Lung (tissue), 12 donors: ENCODE results near the gene CARTPT. TPM values are rescaled to one million over a fixed set of nuclear protein-coding genes. Genes with fewer than 3 reads are reported as not detected.

ENCODE experiments used
- ATAC-seq: fragments of 200-7000 bp; cut with Tn5 transposase; one replicate; pipeline ENCODE4 v1.9.1; 2020; ENCODE audit warnings: moderate number of reproducible peaks; ENCODE audit not compliant: insufficient read depth, low FRiP score
- DNase-seq, 3 donors: peaks; one replicate each; pipeline ENCODE4 v3.0.0-alpha.2; 2013 to 2017
- H3K27ac ChIP-seq, 2 donors: one replicate each; pipeline ENCODE4 v1.5.1; 2013; ENCODE audit warnings: mild to moderate bottlenecking in 2 of 2, moderate library complexity in 2 of 2, control low read depth in 1 of 2, inconsistent platforms in 1 of 2, low read depth in 1 of 2, low read length in 1 of 2
- H3K27me3 ChIP-seq, 3 donors: one replicate each; pipeline ENCODE4 v1.5.1; 2013; ENCODE audit warnings: low read length in 2 of 3; ENCODE audit not compliant: control insufficient read depth in 3 of 3, insufficient read depth in 3 of 3
- H3K36me3 ChIP-seq, 4 donors: one replicate each; pipeline ENCODE4 v1.5.1; 2013; ENCODE audit warnings: low read length in 4 of 4, mild to moderate bottlenecking in 1 of 4, moderate library complexity in 1 of 4; ENCODE audit not compliant: control insufficient read depth in 4 of 4, insufficient read depth in 4 of 4
- H3K4me1 ChIP-seq, 5 donors: one replicate each; pipeline ENCODE4 v1.5.1; 2013; ENCODE audit warnings: low read length in 5 of 5, mild to moderate bottlenecking in 2 of 5, moderate library complexity in 1 of 5; ENCODE audit not compliant: control insufficient read depth in 5 of 5, insufficient read depth in 5 of 5
- H3K4me3 ChIP-seq: one replicate; pipeline ENCODE4 v1.5.1; 2013; ENCODE audit warnings: mild to moderate bottlenecking, control low read depth, moderate library complexity
- H3K9ac ChIP-seq, 2 donors: one replicate each; pipeline ENCODE4 v1.5.1; 2013; ENCODE audit warnings: low read length in 2 of 2, control low read depth in 1 of 2; ENCODE audit not compliant: insufficient read depth in 1 of 2
- H3K9me3 ChIP-seq, 4 donors: one replicate each; pipeline ENCODE4 v1.5.1; 2013; ENCODE audit warnings: low read length in 3 of 4, mild to moderate bottlenecking in 1 of 4, moderate library complexity in 1 of 4; ENCODE audit not compliant: control insufficient read depth in 4 of 4, insufficient read depth in 3 of 4
- CTCF ChIP-seq: IDR thresholded peaks from 2 replicates; pipeline ENCODE4 v1.5.1; 2012; ENCODE audit warnings: mild to moderate bottlenecking; ENCODE audit errors: control extremely low read depth, extremely low read depth
- WGBS, 2 donors: extraction: QIAGEN DNeasy Blood & Tissue Kit; methylation state at CpG; one replicate each; pipeline ENCODE4 v1.1.7; 2013; 5-methylcytosine and 5-hydroxymethylcytosine counted together
- polyA plus RNA-seq, 2 donors: library from polyadenylated mRNA; stranded (reverse); fragments of 200-250 nt; gene quantifications; one replicate each; pipeline ENCODE4 v1.2.1, GENCODE V29; 2013
- total RNA-seq, 2 donors: library from RNA; depleted of rRNA in 1 of 2; stranded (reverse); fragments of >200 nt in 1 of 2; gene quantifications; one replicate each; pipeline ENCODE4 v1.2.1, GENCODE V29; 2014 to 2021
- donor health status: control.
- donor health status: control.
- donor health status: Bipolar disorder and iron deficiency.
- donor health status: healthy.
- donor health status: DM: yes; HTN: yes; CAD: no.

Gene CARTPT
- total and polyA plus RNA-seq, 4 donors = not detected

- DNase-seq (no peak), ATAC-seq (no peak)
- Histone ChIP-seq H3K4me1 (no peaks in the 10 kb centered on the region), H3K9ac (no peak overlapping the region), H3K4me3 (no peak overlapping the region), H3K27me3 (peaks cover 0 to 11% (median under 1%) of the 10 kb centered on the region in 3 donors), H3K27ac (no peak overlapping the region), H3K9me3 (peaks cover 0 to 2% (median 0%) of the 10 kb centered on the region in 4 donors), H3K36me3 (no peaks in the 10 kb centered on the region)
- 83 to 89% methylated on average over 2 of the region's 2 CpGs for WGBS, 2 donors
- TF ChIP-seq CTCF = no peak
These were observed 8.9 kb downstream of the CARTPT start for GRCh38 chr5:71727978-71728377.

GRCh38 chr5:71731015-71731414 is 11.9 kb downstream of the CARTPT start:
- H3K9me3 ChIP-seq = peaks cover 0 to 2% (median 0%) of the 10 kb centered on the region in 4 donors
- no peak for TF ChIP-seq CTCF
- no peak overlapping the region for H3K9ac ChIP-seq
- ATAC-seq = no peak
- no peak overlapping the region for H3K27ac ChIP-seq
- no peak for DNase-seq
- H3K36me3 ChIP-seq = no peaks in the 10 kb centered on the region
- no peaks in the 10 kb centered on the region for H3K4me1 ChIP-seq
- H3K27me3 ChIP-seq = peaks cover 0 to 5% (median 0%) of the 10 kb centered on the region in 3 donors
- H3K4me3 ChIP-seq = no peak overlapping the region

GRCh38 chr5:71732011-71732410 is 12.9 kb downstream of the CARTPT start:
- no peak for ATAC-seq
- Histone ChIP-seq H3K4me3 (no peak overlapping the region), H3K9me3 (peaks cover 0 to under 1% (median 0%) of the 10 kb centered on the region in 4 donors), H3K27me3 (peaks cover 0 to 3% (median 0%) of the 10 kb centered on the region in 3 donors), H3K27ac (no peak overlapping the region), H3K4me1 (no peaks in the 10 kb centered on the region), H3K9ac (no peak overlapping the region), H3K36me3 (no peaks in the 10 kb centered on the region)
- 40 to 44% methylated on average over 1 of the region's 1 CpG for WGBS, 2 donors
- peak in 2 of 3 donors; percentile 3 to 26 for DNase-seq
- TF ChIP-seq CTCF = no peak

- no peak overlapping the region for H3K27ac ChIP-seq
- ATAC-seq = no peak
- H3K9me3 ChIP-seq = no peaks in the 10 kb centered on the region
- no peak for TF ChIP-seq CTCF
- no peak overlapping the region for H3K4me3 ChIP-seq
- H3K36me3 ChIP-seq = no peaks in the 10 kb centered on the region
- H3K27me3 ChIP-seq = peaks cover 0 to 3% (median 0%) of the 10 kb centered on the region in 3 donors
- no peak overlapping the region for H3K9ac ChIP-seq
- H3K4me1 ChIP-seq = no peaks in the 10 kb centered on the region
- peak in 2 of 3 donors; percentile 22 to 44 for DNase-seq
These were observed 15.1 kb downstream of the CARTPT start for GRCh38 chr5:71734141-71734540.
